ENCODE data around the gene CUBN.

The CUBN gene

DNA sequence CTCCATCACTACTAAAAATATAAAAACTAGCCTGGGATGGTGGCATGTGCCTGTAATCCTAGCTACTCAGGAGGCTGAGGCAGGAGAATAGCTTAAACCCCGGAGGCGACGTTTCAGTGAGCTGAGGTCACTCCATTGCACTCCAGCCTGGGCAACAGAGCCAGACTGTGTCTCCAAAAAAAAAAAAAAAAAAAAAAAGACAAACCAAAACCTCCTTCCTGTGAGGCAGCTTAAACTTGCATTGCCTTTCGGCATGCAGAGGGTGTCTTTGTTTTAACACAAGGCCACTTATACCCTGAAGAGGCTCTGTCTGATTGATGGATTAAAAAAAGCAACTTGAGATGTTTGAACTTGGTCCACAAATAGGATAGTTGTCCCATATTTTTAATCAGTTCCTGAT lies 184.0 kb downstream of the CUBN start:
- Histone ChIP-seq H3K27me3 (ENCODE audit: insufficient read depth, poor library complexity, severe bottlenecking) (no peaks in the 10 kb centered on the region), H3K4me3 (replicated peaks; ENCODE audit: insufficient read depth, low read length) (no peak overlapping the region), H3K27ac (replicated peaks) (no peak overlapping the region)
- no peak for DNase-seq (ENCODE audit: low read depth in 1 of 2, low spot score in 1 of 2)
- TF ChIP-seq SPI1 (IDR thresholded peaks at IDR 0.05; ENCODE audit: borderline replicate concordance, low read depth) (no peak), POLR2AphosphoS5 (IDR thresholded peaks at IDR 0.05; ENCODE audit: low read depth) (no peak), GABPA (IDR thresholded peaks at IDR 0.05; ENCODE audit: low read depth) (no peak)
- TF ChIP-seq, protein P1, sequence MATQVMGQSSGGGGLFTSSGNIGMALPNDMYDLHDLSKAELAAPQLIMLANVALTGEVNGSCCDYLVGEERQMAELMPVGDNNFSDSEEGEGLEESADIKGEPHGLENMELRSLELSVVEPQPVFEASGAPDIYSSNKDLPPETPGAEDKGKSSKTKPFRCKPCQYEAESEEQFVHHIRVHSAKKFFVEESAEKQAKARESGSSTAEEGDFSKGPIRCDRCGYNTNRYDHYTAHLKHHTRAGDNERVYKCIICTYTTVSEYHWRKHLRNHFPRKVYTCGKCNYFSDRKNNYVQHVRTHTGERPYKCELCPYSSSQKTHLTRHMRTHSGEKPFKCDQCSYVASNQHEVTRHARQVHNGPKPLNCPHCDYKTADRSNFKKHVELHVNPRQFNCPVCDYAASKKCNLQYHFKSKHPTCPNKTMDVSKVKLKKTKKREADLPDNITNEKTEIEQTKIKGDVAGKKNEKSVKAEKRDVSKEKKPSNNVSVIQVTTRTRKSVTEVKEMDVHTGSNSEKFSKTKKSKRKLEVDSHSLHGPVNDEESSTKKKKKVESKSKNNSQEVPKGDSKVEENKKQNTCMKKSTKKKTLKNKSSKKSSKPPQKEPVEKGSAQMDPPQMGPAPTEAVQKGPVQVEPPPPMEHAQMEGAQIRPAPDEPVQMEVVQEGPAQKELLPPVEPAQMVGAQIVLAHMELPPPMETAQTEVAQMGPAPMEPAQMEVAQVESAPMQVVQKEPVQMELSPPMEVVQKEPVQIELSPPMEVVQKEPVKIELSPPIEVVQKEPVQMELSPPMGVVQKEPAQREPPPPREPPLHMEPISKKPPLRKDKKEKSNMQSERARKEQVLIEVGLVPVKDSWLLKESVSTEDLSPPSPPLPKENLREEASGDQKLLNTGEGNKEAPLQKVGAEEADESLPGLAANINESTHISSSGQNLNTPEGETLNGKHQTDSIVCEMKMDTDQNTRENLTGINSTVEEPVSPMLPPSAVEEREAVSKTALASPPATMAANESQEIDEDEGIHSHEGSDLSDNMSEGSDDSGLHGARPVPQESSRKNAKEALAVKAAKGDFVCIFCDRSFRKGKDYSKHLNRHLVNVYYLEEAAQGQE (IDR thresholded peaks at IDR 0.05; ENCODE audit: insufficient replicate concordance, low read depth), result no peak
- TF ChIP-seq, protein P2, sequence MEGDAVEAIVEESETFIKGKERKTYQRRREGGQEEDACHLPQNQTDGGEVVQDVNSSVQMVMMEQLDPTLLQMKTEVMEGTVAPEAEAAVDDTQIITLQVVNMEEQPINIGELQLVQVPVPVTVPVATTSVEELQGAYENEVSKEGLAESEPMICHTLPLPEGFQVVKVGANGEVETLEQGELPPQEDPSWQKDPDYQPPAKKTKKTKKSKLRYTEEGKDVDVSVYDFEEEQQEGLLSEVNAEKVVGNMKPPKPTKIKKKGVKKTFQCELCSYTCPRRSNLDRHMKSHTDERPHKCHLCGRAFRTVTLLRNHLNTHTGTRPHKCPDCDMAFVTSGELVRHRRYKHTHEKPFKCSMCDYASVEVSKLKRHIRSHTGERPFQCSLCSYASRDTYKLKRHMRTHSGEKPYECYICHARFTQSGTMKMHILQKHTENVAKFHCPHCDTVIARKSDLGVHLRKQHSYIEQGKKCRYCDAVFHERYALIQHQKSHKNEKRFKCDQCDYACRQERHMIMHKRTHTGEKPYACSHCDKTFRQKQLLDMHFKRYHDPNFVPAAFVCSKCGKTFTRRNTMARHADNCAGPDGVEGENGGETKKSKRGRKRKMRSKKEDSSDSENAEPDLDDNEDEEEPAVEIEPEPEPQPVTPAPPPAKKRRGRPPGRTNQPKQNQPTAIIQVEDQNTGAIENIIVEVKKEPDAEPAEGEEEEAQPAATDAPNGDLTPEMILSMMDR (IDR thresholded peaks at IDR 0.05; ENCODE audit: insufficient read depth, low read length), result no peak

DNA sequence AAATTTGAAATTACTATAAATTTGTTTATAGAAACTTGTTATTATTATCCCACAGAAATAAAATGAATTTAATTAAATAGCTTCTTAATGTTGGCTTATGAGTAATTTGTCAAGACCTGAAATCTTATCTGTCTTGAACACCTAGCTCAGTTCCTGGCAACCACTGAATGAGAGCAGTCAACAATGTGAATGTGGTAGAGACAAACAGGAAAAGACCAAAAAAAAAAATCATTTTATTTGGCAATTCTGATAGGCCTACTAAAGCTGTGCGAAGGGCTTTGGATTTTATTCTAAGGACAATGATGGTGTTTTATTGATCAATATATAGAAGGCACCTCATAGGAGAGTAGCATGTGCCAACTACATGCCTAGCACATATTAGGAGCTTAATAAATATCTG lies 184.6 kb downstream of the CUBN start:
- no peak for DNase-seq (ENCODE audit: low read depth in 1 of 2, low spot score in 1 of 2)
- Histone ChIP-seq H3K27me3 (ENCODE audit: insufficient read depth, poor library complexity, severe bottlenecking) (no peaks in the 10 kb centered on the region), H3K27ac (replicated peaks) (no peak overlapping the region), H3K4me3 (replicated peaks; ENCODE audit: insufficient read depth, low read length) (no peak overlapping the region)
- TF ChIP-seq, protein P1 (IDR thresholded peaks at IDR 0.05; ENCODE audit: insufficient replicate concordance, low read depth), result no peak
- TF ChIP-seq POLR2AphosphoS5 (IDR thresholded peaks at IDR 0.05; ENCODE audit: low read depth), result no peak
- TF ChIP-seq GABPA (IDR thresholded peaks at IDR 0.05; ENCODE audit: low read depth), result no peak
- TF ChIP-seq, protein P2 (IDR thresholded peaks at IDR 0.05; ENCODE audit: insufficient read depth, low read length), result no peak
- no peak for TF ChIP-seq SPI1 (IDR thresholded peaks at IDR 0.05; ENCODE audit: borderline replicate concordance, low read depth)

DNA sequence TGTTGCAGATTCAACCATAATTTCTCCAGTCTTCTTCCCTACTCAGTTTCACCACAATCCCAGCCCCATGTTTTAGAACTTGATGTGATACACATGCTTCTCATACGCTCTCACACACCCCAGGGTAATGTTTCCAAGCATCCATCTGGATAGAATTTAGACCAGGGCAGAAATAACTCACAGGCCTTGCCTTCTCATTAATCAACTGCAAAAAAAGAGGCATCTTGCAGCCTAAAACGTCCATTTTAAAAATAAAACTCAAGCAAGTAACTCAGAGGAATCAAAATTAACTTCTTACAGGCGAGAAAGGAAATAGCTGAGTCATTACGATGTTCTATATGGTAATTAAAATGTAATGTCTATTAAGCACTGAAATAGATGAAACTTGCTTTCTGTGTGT lies 185.2 kb downstream of the CUBN start:
- H3K4me3 ChIP-seq (replicated peaks; ENCODE audit: insufficient read depth, low read length), result no peak overlapping the region
- no peaks in the 10 kb centered on the region for H3K27me3 ChIP-seq (ENCODE audit: insufficient read depth, poor library complexity, severe bottlenecking)
- TF ChIP-seq, protein P2 (IDR thresholded peaks at IDR 0.05; ENCODE audit: insufficient read depth, low read length), result no peak
- TF ChIP-seq POLR2AphosphoS5 (IDR thresholded peaks at IDR 0.05; ENCODE audit: low read depth) (no peak), GABPA (IDR thresholded peaks at IDR 0.05; ENCODE audit: low read depth) (no peak), SPI1 (IDR thresholded peaks at IDR 0.05; ENCODE audit: borderline replicate concordance, low read depth) (no peak)
- TF ChIP-seq, protein P1 (IDR thresholded peaks at IDR 0.05; ENCODE audit: insufficient replicate concordance, low read depth), result no peak
- no peak for DNase-seq (ENCODE audit: low read depth in 1 of 2, low spot score in 1 of 2)
- H3K27ac ChIP-seq (replicated peaks), result no peak overlapping the region
